Stimulated activated CD8-positive, alpha-beta memory T cell treated with anti-CD3 and anti-CD28 coated beads, Interleukin-4, amount 100 ng/mL, for 4 hours (primary cell): Measurements from ENCODE around the gene EVC2.

Experiments
- DNase-seq, 2 donors: peaks; one replicate each; pipeline ENCODE4 v3.0.0-alpha.2; 2020; ENCODE audit warnings: low read depth in 2 of 2, low spot score in 1 of 2

The EVC2 gene

DNA sequence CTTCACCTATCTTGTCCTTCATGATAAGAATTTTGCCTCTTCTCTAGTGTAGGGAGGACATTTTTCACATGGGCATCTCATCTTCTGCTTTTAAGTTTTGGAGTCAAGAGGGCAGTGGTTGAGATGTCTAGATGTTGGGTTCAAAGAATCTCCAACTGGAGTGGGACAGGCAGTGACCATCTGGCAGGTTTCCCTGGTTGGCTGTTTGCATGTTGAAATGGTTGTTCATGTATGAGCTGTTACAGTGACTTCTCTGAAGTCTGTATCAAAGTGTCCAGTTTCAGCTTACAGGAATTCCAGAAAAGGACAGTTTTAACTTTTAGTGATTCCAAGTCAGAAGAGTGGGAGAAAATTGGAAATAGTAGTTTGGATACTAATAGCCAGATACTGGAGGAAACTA, 192.7 kb downstream of the EVC2 start:
- DNase-seq = no peak
